OCI-LY7 (cell line): ENCODE results near the gene RAB27A. TPM values are rescaled to one million over a fixed set of nuclear protein-coding genes. Genes with fewer than 3 reads are reported as not detected.
A peak's percentile ranks its signal among the peaks of the same experiment; 100 is the strongest.

Source experiments
- BruUV-seq: library from RNA; stranded (reverse); fragments of 400-500 nt; replicated peaks from 2 replicates; lab custom pipeline; 2021; lab: Mats Ljungman, UMichigan
- CTCF ChIA-PET: fragments of 300-600 bp; sonication (Branson Sonifier 250); formaldehyde crosslinking; loops from one replicate; lab custom pipeline; 2022; ENCODE audit warnings: antibody characterized with exemption; ENCODE audit not compliant: unreplicated experiment; lab: Charles Lee
- POLR2A ChIA-PET: fragments of 300-600 bp; sonication (Branson Sonifier 250); formaldehyde crosslinking; loops from one replicate; lab custom pipeline; 2022; ENCODE audit warnings: antibody characterized with exemption; lab: Charles Lee
- DNase-seq: peaks from one replicate; pipeline ENCODE4 v3.0.0-alpha.2; 2015; ENCODE audit warnings: low spot score
- H2AFZ ChIP-seq: fragments of 200-600 bp; sonication (generic), shearing (Covaris generic); 2 replicates; pipeline ENCODE4 v1.6.1; 2014; ENCODE audit warnings: mild to moderate bottlenecking, antibody characterized with exemption, low read length, moderate library complexity
- H3K27ac ChIP-seq: fragments of 200-600 bp; sonication (generic); 2 replicates; pipeline ENCODE4 v1.5.1; 2014; ENCODE audit warnings: mixed run types, low read depth, mild to moderate bottlenecking, moderate library complexity, low read length, inconsistent platforms; ENCODE audit not compliant: poor library complexity, severe bottlenecking
- H3K36me3 ChIP-seq: fragments of 200-600 bp; sonication (generic); 2 replicates; pipeline ENCODE4 v1.6.1; 2014; ENCODE audit warnings: mild to moderate bottlenecking, antibody characterized with exemption, low read length, moderate library complexity, mixed read lengths; ENCODE audit not compliant: insufficient read depth
- H3K4me1 ChIP-seq: fragments of 200-600 bp; sonication (generic); 2 replicates; pipeline ENCODE4 v1.5.1; 2014; ENCODE audit warnings: mild to moderate bottlenecking, low read length; ENCODE audit not compliant: insufficient read depth, poor library complexity, severe bottlenecking
- H3K4me2 ChIP-seq: fragments of 200-600 bp; sonication (generic); 2 replicates; pipeline ENCODE4 v1.6.1; 2014; ENCODE audit warnings: mild to moderate bottlenecking, low read length
- H3K4me3 ChIP-seq: fragments of 200-600 bp; sonication (generic); 2 replicates; pipeline ENCODE4 v1.5.1; 2014; ENCODE audit warnings: mild to moderate bottlenecking, low read depth, low read length; ENCODE audit not compliant: poor library complexity, severe bottlenecking
- H3K79me2 ChIP-seq: fragments of 200-600 bp; sonication (generic); 2 replicates; pipeline ENCODE4 v1.6.1; 2016; ENCODE audit warnings: low read depth, mild to moderate bottlenecking, low read length, moderate library complexity, mixed read lengths; ENCODE audit not compliant: insufficient read depth
- H3K9me2 ChIP-seq: fragments of 200-600 bp; sonication (generic); 2 replicates; pipeline ENCODE4 v1.6.1; 2016; ENCODE audit warnings: mild to moderate bottlenecking, low read length, mixed read lengths; ENCODE audit not compliant: insufficient read depth
- H3K9me3 ChIP-seq: fragments of 200-600 bp; sonication (generic); 2 replicates; pipeline ENCODE4 v1.6.1; 2014; ENCODE audit warnings: mild to moderate bottlenecking, mixed run types, low read length, mixed read lengths
- H4K20me1 ChIP-seq: fragments of 200-600 bp; sonication (generic); 2 replicates; pipeline ENCODE4 v1.6.1; 2014; ENCODE audit warnings: mild to moderate bottlenecking, antibody characterized with exemption, low read length, moderate library complexity, mixed read lengths; ENCODE audit not compliant: insufficient read depth
- CTCF ChIP-seq: fragments of 200-600 bp; sonication (generic); conservative IDR thresholded peaks from 2 replicates; pipeline ENCODE4 v1.5.1; 2014; ENCODE audit warnings: mild to moderate bottlenecking, antibody characterized with exemption, low read length, moderate library complexity, mixed read lengths
- EZH2phosphoT487 ChIP-seq: fragments of 200-600 bp; sonication (generic); IDR thresholded peaks from 2 replicates; pipeline ENCODE4 v1.6.1; 2018; ENCODE audit warnings: low read depth, borderline replicate concordance, mild to moderate bottlenecking, mixed run types, antibody characterized with exemption, low read length, moderate library complexity, mixed read lengths
- intact Hi-C: fragments of 100-400 bp; cut with micrococcal nuclease; formaldehyde crosslinking; loops from one replicate; pipeline ENCODE4 v1.10.0; 2022; ENCODE audit not compliant: unreplicated experiment
- total RNA-seq, 2 experiments: library from RNA; depleted of rRNA in 1 of 2; stranded (reverse); fragments of >200 nt in 1 of 2; shearing (Covaris generic) in 1 of 2; gene quantifications; 2 replicates each; pipeline ENCODE4 v1.2.3, GENCODE V29; 2014 to 2022

RAB27A gene
- total RNA-seq, 2 experiments from 2014 or later: 4.5 to 22.4 TPM

GRCh38 chr15:55194256-55194655 lies 95.4 kb downstream of the RAB27A start:
- H3K79me2 ChIP-seq: peaks cover 73% of the 10 kb centered on the region
- peaks cover 33% of the 10 kb centered on the region for H3K4me1 ChIP-seq
- H3K4me3 ChIP-seq: peak overlapping the region; percentile 98
- intact Hi-C loops: no loop called here
- TF ChIP-seq CTCF (no peak), EZH2phosphoT487 (no peak)
- DNase-seq: no peak
- no peaks in the 10 kb centered on the region for H3K9me2 ChIP-seq
- peaks cover 13% of the 10 kb centered on the region; the same call in 1 of the 2 replicates for H3K9me3 ChIP-seq
- no peak overlapping the region for H3K27ac ChIP-seq
- POLR2A ChIA-PET: interaction anchor here (1.4 kb wide), 1 partner anchor 208 kb away, joined by 3 read pairs; no protein-coding TSS in a partner anchor
- CTCF ChIA-PET: no interaction called here
- BruUV-seq: no TSS peak
- H3K36me3 ChIP-seq: peaks cover 70% of the 10 kb centered on the region
- H2AFZ ChIP-seq: no peak overlapping the region
- peaks cover 45% of the 10 kb centered on the region for H4K20me1 ChIP-seq
- peak overlapping the region; percentile 96 for H3K4me2 ChIP-seq

GRCh38 chr15:55186331-55186730 lies 103.3 kb downstream of the RAB27A start:
- Histone ChIP-seq H3K4me2 (no peak overlapping the region), H3K4me3 (no peak overlapping the region), H3K27ac (no peak overlapping the region), H3K4me1 (no peaks in the 10 kb centered on the region), H3K9me2 (no peaks in the 10 kb centered on the region), H2AFZ (no peak overlapping the region), H3K36me3 (peaks cover 99% of the 10 kb centered on the region), H3K79me2 (peaks cover 71% of the 10 kb centered on the region), H3K9me3 (no peaks in the 10 kb centered on the region), H4K20me1 (peaks cover under 1% of the 10 kb centered on the region)
- POLR2A ChIA-PET: interaction anchor here (1.1 kb wide), 1 partner anchor 11 kb away, joined by 3 read pairs; no protein-coding TSS in a partner anchor
- intact Hi-C loops: no loop called here
- TF ChIP-seq EZH2phosphoT487 (no peak), CTCF (no peak)
- BruUV-seq: no TSS peak
- CTCF ChIA-PET: no interaction called here
- no peak for DNase-seq

GRCh38 chr15:55183679-55184078 lies 105.9 kb downstream of the RAB27A start:
- no peaks in the 10 kb centered on the region; the same call in 1 of the 2 replicates for H4K20me1 ChIP-seq
- no peak overlapping the region for H2AFZ ChIP-seq
- H3K79me2 ChIP-seq: peaks cover 49% of the 10 kb centered on the region
- H3K36me3 ChIP-seq: peaks cover 99% of the 10 kb centered on the region
- ChIA-PET CTCF (no interaction called here), POLR2A (interaction anchor here (0.7 kb wide), 2 partner anchors 225 to 740 kb away, joined by 3 read pairs; partner anchors contain the start of gene PIERCE2)
- H3K27ac ChIP-seq: no peak overlapping the region
- no peak for DNase-seq
- no peak overlapping the region for H3K4me2 ChIP-seq
- no peak overlapping the region for H3K4me3 ChIP-seq
- intact Hi-C loops: no loop called here
- TF ChIP-seq EZH2phosphoT487: no peak
- no peak for TF ChIP-seq CTCF
- H3K9me3 ChIP-seq: no peaks in the 10 kb centered on the region
- no TSS peak for BruUV-seq
- no peaks in the 10 kb centered on the region for H3K4me1 ChIP-seq
- H3K9me2 ChIP-seq: no peaks in the 10 kb centered on the region
